GM19397 (cell line): Measurements from ENCODE around the gene ZNF648.
"Not testable (repeated sequence)": the region's sequence is repeated elsewhere in the genome, so short reads cannot be mapped to it uniquely, and the experiment has no call there.

Experiments
- ATAC-seq: cut with Tn5 transposase; IDR thresholded peaks from one replicate; pipeline ENCODE4 v1.9.1; 2021; ENCODE audit warnings: mild to moderate bottlenecking, moderate library complexity; ENCODE audit not compliant: unreplicated experiment

Gene ZNF648

DNA sequence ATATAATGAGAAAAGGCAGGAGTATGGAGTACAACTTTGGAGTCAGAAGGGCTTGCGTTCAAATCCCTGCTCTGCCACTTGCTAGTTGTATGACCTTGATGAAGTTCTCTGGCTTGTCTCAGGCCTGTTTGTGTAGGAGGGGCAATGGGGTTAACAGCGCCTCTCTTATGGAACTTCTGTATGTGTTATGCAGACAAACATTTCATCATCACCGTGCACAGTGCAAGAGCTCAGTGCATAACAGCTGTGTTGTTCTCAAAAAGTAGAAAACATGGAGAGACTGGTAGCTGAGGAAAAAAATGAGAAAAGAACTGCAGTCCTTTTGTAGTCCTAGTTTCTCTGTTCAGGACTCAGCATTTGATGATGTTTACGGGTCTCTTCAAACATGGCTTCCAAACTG, 10.4 kb upstream of the ZNF648 start:
- no peak for ATAC-seq

DNA sequence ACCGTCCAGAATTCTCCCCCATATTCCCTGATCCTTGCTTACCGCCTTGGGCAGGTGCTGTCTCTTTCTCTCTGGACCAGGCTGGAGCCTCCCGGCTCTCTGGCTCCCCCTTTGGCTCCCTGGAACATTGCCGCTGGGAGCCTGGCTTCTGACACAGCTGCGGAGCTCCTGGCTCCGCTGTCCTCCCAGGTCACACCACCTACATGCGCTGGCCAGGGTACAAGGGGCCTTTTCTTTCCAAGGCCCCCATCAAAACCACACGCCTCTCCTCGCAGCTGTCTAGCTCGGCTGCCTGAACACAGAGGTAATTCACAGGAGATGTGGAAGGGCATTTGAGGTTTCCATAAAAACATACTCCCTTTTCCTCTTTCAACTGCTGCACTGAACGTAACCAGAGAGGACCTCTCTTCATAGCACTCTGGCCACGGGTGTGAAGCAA, 7.5 kb upstream of the ZNF648 start:
- ATAC-seq: no peak

DNA sequence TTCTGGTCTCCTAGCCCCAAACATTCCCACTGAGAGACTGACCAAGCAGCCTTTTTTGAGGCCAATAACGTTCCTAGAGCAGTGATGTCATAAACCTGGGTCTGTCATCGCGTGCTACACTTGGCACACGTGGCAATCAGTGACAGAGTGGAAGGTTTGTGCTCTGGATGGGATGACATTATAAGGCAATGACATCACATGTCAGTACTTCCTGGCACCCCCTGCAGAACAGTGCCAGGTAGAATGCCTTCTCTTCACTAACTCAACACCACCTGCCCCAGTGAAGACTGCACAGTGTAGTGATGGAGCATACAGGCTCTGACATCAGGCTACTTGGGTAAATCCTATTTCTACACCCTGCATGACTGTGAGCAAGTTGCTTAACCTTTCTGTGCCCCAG, 5.4 kb upstream of the ZNF648 start:
- ATAC-seq: no peak

DNA sequence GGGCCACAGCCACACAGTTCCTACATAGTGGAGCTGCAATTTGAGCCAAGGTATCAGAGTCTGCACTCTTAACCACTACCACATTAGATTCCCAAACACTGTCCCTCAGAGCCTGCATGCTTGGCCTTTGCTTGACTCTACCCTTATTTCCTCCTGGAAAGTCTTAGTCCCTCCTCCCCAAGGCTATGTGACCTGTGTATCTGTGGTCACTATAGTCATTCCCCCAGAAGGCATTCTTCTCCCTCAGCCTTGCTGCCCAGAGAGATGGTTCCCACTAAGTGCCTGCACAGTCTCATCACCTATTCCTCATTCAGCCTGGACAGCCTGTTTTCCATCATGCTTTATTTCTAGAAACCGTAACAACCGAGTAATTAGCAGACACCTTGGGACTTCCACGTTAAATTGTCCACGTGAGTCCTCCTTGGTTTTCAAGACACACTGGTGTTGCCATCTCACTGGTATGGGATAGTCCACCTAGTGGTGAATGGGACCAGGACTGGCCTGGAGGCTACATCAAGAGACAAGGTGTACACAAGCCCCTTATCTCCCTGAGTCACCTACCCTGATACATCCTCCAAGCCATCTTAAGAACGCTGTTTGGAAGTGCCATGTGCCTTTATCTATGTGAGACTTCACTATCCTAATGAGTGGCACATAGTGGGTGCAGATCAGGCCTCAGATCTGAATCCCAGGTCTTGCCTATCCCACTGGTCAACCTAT, 3.8 kb upstream of the ZNF648 start:
- ATAC-seq: no peak

GRCh38 chr1:182064611-182065010, 3.1 kb upstream of the ZNF648 start:
- no peak for ATAC-seq

GRCh38 chr1:182062223-182062622, 711 bp upstream of the ZNF648 start:
- no peak for ATAC-seq

DNA sequence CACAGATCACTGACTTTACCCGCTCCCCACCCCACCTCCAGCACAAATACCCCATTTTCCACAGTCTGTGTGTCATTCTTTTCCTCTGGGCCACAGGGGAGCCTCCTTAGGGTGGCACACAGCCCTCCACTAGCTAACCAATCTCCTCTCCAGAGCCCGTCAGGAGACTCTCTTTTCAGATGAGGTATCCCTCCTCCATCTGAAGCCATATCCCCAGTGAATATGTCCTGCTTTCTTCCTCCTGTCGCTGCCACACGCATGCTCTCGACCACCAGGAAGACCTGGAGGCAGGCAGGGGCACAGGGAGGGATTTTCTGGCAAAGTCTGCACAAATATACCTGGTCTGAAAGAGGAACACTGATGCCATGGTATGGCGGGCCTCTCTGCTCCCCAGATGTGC, 635 bp downstream of the ZNF648 start:
- no peak for ATAC-seq

DNA sequence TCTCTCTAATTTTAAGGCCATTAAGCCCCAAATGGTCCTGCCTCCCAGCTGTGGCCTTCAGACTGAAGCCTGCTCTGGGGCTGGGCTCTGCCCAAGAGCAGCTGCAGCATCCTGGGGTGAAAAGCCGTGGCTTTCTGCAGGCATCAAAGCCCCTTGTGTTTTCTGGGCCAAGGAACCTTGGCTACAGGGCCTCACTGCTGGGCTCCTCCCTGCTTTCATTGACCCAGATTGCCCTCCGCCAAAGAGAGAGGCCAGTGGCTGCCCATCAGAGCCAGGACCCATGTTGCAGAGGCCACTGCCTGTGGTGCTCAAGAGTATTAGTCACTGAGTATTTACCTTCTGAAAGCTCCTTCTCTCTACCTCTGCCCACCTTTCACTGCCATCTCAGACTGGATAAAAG, 1.6 kb downstream of the ZNF648 start:
- no peak for ATAC-seq

- ATAC-seq: no peak
These were observed 4.7 kb downstream of the ZNF648 start for GRCh38 chr1:182056601-182057366.

GRCh38 chr1:182054698-182055326, 6.7 kb downstream of the ZNF648 start:
- no peak for ATAC-seq

GRCh38 chr1:182052355-182052754, 9.2 kb downstream of the ZNF648 start:
- ATAC-seq: no peak

DNA sequence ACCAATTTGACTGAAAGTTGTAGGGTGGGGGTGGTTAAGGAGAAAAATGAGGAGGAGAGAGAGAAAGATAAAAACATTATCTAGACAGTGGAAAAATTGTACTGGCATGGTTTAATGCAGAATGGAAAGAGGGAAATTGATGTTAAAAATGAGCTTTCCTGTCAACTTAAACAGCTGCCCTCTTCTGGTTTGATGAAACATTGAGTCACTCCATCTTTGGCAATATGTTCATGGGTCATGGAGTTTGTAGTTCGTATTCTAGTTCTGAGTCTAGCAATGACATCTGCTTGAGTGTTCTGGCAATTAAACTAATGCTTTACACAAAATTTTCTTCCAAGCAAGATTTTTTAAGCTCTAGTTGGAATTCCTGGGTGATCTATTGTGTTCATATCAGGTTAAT, 9.6 kb downstream of the ZNF648 start:
- ATAC-seq: no peak

DNA sequence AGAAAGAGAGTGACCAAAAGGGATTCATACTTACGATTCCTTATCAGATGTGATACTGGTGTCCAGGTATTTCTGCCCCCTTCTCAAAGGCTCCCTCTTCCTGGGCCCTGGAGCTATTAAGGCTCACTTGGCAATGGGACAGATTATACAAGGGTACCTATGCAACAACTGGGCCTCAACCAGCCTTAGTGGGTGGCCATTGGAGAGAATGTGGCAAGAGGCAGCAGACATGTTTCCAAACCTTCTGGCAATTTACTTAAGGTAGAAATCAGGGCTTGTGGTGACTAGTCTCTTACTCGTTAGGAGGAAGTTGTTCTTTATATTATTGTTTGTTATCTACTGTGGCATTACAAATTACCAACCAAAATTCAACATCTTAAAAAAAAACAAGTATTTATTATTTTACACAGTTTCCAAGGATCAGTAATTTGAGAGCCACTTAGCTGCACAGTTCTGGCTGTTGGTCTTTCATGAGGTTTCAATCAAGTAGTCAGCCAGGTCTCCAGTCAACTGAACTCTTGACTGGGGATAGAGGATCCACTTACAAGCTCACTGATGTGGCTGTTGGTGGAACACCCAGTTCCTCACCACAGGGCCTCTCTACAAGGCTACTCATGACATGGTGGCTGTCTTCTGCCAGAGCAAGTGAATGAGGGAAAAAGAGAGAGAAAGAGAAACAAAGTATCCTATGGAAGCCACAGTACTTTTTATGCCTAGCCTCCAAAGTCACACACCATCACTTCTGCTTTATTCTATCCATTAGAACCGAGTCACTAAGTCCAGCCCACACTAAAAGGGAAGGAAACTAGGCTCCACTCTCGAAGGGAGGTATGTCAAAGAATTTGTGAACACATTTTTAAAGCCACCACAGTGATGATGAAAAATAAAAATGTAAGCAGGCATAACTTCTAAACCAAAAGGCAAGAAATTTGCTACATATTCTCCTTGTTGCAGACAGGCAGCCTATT, 10.7 kb downstream of the ZNF648 start:
- no peak for ATAC-seq

DNA sequence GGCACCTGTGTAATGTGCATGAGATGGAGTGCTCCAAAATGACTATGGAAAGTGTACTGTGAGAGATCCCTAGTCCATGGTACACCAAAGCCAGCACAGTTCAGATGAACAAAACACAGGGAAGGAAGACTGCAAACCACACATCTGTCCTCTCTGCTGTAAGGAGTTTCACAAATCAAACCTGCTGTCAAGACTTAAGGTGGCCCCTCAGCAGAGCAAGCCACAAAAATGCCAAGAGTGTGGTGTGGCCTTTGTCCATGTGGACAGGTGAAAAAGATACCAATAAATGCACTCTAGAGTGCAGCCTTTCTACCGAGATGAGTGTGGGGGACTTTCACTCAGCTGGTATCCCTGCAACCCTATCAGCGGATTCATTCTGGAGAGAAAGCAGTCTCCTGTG, 12.9 kb downstream of the ZNF648 start:
- no peak for ATAC-seq

GRCh38 chr1:182046763-182047162, 14.7 kb downstream of the ZNF648 start:
- no peak for ATAC-seq

- ATAC-seq: not testable (repeated sequence)
These were observed 16.0 kb downstream of the ZNF648 start for GRCh38 chr1:182045481-182045880.

GRCh38 chr1:182041615-182042014, 19.9 kb downstream of the ZNF648 start:
- no peak for ATAC-seq

GRCh38 chr1:182038220-182038619, 23.3 kb downstream of the ZNF648 start:
- ATAC-seq: no peak

GRCh38 chr1:182035097-182035770, 26.3 kb downstream of the ZNF648 start:
- ATAC-seq: no peak

DNA sequence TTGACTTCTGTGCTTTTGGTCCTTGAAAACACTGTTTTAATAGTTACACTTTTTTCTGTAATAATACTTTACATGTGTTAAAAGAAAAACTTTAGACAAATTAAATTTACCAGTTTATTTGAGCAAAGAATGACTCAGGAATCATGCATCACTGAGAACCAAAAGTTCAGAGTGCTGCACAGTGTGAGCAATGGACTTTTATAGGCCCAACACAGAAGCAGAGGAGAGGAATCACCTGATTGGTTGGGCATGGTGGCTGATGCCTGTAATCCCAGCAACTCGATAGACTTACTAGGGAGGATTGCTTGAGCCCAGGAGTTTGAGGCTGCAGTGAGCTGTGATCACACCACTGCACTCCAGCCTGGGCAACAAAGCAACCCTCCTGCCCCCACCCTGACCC, 29.3 kb downstream of the ZNF648 start:
- ATAC-seq: no peak
